AML-193 (cell line): ENCODE results near the gene P4HA3.

Source experiments
- DNase-seq, 2 experiments: peaks; one replicate each; lab custom pipeline; 2025; lab: John Stamatoyannopoulos, UW

P4HA3 gene

DNA sequence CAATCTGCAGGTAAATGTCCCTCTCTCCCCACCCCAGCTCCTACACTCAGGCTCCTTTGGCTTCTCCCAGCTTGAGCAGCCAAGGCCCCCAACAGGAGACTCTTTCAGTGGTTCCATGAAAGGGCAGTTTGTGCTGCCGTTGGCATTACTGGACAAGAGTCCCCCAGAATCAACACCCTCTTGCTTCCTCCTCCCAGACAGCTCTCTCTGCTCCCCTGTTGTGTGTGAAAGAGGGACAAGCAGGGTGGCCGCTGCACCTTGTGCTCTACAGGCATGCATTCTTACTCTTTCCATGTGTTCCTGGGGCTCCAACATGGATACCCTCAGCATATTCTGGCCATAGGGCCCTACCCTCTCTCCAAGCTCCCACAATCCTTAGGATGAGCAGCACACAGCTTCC, 48.7 kb downstream of the P4HA3 start:
- no peak for DNase-seq

DNA sequence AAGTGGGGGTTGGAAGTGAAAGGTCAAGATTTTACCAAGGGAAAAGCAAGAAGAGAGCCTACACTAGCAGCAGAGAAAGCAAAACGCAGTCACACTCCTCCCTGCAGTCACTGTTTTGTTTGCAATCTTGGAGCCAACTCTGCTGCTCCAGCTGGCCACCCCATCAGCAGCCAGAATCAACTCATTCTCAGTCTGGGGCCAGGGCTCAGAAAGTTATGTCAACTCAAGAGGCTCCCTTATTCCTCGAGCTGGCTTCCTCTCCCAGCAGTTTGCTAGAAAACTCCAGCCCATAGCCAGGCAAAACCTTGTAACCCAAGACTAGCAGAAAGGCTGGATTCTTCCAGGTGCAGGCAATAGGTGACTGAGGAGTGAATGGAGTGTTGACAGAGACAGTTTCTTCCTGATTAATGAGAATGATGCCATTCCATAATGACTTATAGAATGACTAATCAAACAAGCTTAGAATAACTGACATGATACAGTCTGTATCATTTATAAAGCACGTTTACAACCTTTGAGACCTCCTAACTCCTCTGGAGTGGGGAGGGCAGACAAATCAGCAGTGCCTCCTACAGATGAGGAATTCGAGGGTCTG, 53.4 kb downstream of the P4HA3 start:
- no peak for DNase-seq

DNA sequence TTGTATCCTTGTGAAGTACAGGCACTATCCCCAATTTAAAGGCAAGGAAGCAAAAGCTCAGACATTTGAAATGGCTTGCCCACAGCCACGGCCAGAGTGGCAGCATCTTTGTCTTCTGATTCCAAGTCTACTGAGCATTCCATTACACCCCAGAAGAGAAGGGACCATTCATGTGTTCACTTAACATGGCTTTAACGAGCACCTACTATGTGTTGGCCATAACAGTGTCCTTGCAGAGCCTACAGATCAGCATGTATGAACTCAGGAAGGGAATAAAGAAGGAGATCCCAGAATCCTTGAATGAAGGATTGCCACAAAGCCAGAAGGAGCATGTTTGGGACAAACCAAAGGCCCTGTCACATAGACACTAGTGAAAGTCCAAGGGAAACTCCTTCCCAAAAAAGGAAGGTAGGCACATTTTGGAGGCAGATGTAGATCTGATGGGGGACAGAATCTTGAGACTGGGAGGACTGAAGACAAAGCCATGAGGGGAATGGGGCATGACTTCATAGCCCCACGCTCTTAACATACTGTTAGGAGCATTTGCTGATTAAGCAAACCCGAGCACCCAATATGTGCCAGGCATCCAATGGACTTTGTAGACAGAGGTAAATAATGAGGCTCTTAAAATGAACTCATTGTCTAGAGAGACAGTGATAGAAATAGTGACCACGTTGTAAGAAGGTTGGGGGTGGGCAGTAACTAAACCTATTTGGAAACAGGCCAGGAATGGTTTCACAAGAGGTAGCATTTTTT, 54.9 kb downstream of the P4HA3 start:
- no peak for DNase-seq

DNA sequence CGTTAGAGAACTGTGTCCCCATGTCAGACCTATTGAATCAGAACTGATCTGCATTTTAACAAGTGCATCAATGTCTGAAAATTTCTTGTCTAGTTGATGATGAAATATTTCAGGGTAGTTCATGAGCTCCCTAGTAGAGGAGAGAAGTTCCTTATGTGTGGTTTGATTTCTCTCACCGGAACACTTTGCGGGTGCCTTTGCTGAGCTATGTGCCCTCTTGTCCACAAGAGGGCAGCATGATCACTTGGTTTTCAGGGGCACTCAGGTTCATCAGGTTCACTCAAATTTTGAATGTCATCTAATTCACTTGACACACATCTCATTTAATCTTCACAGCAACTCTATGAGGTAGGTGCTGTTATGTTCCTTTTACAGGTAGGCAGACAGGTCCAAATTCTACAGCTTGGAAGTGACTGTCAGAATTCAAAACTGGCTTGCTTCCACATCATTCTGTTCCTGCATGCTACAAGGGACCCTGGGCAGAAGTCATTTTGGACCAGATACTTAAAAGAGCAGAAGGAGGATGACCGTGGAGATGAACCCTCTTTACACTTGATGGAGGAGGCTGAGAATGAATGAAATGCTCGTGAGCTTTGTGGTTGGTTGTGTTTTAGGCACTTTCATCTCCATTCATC, 55.6 kb downstream of the P4HA3 start:
- peak; percentile 65 to 66 for DNase-seq

DNA sequence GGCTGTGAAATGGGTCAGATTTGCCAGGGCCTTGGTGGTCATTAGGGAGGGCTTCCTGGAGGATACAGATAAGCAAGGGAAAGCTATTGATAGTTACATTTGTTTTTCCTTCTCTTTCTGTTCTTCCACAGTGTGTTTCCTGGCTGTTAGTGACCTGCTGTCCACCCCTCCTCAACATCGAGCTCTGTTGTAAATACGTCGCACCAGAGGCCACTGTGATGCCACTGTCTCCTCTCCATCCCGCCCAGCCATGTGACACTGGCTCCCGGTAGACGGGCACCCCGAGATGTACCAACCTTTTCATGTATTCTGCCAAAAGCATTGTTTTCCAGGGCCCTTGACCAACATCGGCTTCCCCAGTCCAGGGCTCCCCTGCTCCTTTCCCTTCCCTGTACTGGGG, 58.1 kb downstream of the P4HA3 start:
- no peak for DNase-seq

DNA sequence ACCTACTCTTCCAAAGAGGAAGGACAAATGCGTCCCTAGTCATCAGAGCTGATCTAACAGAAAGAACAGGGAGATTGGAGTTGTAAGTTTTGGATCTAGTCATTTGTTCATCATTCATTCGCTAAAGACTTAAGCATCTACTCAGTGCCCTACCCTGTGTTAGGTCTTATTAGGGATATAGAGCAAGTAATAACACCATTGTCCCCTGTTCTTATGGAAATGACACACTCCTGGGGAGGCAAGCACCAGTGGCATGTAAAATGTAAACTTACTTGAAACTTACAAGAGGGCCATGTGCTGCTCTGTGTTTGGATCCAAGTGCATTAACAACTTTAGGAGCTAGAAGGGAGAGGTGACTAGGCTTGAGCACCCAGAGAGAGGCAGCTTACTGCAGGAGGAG, 61.9 kb downstream of the P4HA3 start:
- no peak for DNase-seq

DNA sequence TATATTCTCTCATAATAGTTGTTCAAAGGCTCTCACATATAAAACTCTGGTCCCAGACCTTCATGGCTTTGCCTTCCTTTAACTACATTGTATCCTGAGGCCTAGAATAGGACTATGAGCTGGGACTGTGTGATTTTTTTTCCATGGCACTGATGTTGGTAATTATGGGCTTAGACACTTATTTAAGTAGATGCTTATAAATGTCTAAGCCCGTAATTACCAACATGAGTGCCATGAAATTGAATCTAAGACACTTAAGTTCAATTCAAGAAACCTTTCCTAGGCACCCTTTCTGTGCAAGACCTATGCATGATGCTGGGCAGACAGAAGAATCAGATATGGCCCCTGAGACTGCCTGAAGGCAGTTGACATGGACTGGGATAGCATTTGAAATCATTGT, 63.0 kb downstream of the P4HA3 start:
- DNase-seq: no peak

DNA sequence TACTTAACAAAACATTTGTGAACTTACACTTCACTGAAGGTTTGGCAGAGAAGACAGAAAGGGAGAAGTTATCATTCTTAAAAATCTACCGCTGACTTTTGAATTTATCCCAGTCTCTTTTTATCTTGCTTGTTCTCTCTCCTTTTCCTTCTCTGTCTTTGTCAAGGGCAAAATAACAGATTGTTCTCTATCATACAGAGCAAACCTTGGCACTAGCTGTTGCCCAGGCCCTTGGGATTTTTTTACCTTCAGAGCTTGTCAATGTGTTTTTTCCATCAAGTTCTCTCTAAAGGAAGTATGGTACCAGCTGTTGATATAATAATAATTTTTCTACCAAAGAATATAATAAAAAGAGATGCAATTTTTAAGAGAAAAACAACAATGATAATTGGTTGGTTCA, 73.2 kb downstream of the P4HA3 start:
- DNase-seq: no peak

DNA sequence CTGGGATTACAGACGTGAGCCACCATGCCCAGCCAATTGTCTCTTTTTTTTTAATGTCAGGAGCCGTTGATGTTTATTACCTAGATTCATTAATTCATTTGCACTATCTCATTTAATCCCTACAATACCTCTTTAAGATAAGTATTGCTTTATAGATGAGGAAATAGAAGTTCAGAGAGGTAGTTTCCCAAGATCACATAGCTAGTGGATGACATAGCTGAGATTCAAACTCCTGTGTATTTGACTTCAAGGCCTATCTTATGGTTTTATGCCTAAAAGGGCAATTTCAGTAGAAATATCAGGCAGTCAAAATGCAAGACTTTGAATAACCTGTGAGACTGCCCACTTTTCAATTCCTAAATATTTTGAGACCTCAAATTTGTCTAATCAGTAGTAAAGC, 73.9 kb downstream of the P4HA3 start:
- DNase-seq: no peak

DNA sequence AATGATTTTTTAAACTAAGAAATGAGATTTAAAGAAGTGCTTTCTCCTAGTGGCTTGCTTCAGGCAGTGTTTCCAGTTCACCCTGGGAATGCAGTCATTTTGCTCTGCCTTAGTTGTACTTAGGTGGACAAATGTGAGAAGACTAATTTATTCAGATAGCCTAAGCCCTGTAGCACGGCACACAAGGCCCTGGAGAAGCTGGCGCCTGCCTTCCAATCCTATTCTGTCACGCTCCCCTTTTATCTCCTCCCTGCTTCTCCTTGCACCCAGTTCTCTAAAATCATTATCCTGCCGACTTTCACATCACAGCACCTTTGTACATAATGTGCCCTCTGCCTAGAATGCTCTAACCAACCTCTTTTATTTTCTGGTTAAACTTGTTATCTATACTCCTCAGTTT, 76.3 kb downstream of the P4HA3 start:
- DNase-seq: no peak

DNA sequence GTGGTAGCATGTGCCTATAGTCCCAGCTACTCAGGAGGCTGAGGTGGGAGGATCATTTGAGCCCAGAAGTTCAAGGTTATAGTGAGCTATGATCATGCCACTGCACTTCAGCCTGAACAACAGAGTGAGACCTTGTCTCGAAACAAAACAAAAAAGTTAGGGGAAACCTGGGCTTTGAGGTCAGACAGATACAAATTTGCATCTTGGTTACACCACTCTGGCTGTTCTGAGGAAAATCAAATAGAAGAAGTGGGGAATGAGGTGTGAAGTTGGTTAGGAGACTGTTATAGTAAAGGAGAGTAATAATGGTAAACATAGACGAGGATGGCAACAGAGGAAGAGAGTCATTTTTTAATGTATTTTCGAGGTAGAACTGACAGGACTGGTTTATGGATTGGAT, 77.8 kb downstream of the P4HA3 start:
- DNase-seq: no peak

DNA sequence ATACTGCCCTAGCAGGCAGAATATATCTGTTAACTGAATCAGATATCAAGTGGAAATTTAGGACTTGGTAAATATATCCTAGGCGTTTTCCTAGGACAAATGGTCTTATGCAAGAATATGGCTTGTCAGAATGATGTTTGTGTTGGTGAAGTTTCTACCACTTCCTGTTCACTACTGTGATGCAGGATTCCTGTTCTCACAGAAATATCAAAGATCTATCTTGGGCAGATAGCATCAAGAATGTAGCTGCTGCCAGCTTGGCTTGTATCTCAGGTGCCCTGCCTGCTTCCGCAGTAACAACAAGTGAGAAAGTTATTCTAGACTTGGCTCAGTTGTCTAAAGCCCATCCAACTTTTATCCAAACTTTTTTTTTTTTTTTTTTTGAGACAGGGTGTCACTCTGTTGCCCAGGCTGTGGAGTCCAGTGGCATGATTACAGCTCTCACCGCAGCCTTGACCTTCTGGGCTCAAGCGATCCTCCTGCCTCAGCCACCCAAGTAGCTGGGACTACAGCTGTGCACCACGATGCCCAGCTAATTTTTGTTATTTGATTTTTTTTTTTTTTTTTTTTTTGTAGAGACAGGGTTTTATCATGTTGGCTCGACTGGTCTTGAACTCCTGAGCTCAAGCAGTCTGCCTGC, 79.0 kb downstream of the P4HA3 start:
- DNase-seq: no peak

DNA sequence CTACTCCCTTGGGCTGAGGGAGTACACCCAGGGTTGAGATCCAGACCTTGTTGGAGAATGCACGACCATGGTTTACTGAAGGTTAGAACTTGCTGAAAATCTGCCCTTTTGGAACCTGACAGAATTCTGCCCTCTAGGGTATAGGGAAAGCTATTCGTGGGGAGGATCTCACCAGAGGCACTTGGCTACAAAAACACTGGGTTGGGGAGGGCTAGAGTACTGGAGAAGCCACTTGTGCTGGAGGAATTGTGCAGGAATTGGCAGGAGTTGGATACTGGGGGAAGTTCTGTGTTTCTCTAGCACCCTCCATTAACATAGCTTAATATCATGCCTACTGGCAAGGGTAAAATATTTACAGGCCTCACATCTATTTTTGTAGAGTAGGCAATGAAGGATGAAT, 84.5 kb downstream of the P4HA3 start:
- DNase-seq: no peak

DNA sequence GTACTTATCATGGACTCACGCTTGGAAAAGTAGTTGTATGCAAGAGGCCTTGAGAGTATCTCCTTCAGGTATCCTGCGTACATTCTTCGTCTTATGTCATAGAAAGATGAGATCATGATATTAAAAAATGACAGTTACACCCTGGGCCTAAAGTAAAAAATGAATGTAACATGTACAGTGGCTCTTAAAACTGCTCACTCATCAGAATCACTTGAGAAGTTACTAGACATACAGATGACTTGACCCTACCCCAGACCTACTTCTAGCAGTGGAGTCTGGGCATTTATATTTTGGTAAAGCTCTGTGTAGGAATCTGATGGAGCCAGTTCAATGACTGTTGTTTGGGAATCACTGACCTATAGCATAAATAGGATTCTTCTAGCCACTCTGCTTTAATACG, 85.9 kb downstream of the P4HA3 start:
- no peak for DNase-seq

DNA sequence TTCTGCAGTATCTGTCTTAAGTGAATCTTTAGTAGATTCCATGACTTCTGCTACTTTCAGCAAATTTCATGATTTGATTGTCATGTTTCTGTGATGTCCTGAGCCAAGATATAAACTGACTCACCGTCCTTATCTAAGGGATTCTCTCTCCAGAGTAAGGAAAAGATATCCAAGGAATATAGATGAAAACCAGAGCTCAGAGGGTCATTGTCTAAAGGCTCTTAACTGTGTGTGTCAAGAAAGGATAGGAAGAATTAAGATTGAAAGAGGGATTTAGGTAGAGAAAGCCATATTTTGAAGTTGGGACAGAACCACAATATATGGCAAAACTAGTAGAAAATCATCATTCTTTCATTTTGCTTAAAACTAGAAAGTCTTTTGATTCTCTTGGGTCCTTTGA, 89.6 kb downstream of the P4HA3 start:
- no peak for DNase-seq

DNA sequence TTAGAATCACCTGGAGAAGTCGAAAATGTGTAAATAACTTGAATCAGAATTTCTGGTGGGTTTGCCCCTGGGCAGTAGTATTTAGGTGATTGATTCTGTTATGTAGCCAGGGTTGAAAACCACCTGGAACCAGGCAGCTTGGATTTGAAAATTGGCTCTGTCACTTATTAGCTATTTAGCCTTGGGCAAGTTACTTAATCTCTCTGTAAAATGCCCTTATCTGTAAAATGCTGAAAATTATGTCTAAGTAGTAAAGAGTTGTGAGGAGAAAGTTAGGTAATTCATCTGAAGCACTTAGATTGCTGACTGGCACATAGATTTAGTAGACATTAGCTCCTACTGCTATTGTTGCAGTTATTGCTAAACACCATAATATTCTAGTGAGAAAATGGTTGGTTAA, 91.1 kb downstream of the P4HA3 start:
- no peak for DNase-seq
